MM.1S (cell line): Measurements from ENCODE around the gene TXNDC11.

ENCODE experiments used
- EZH2 ChIP-seq: fragments of 300-600 bp; sonication (generic); optimal IDR thresholded peaks from 2 replicates; pipeline ENCODE3; 2017; ENCODE audit warnings: low read depth, mild to moderate bottlenecking, antibody characterized with exemption, low read length, mixed read lengths
- EZH2phosphoT487 ChIP-seq: fragments of 300-600 bp; sonication (generic); IDR thresholded peaks from 2 replicates; pipeline ENCODE4 v1.6.1; 2018; ENCODE audit warnings: antibody characterized with exemption, low read length
- TF ChIP-seq, protein P1 (sequence below): fragments of 300-600 bp; sonication (generic); IDR thresholded peaks from 2 replicates; pipeline ENCODE4 v1.5.1; 2016; ENCODE audit warnings: antibody characterized with exemption, low read length, mixed read lengths

DNA sequence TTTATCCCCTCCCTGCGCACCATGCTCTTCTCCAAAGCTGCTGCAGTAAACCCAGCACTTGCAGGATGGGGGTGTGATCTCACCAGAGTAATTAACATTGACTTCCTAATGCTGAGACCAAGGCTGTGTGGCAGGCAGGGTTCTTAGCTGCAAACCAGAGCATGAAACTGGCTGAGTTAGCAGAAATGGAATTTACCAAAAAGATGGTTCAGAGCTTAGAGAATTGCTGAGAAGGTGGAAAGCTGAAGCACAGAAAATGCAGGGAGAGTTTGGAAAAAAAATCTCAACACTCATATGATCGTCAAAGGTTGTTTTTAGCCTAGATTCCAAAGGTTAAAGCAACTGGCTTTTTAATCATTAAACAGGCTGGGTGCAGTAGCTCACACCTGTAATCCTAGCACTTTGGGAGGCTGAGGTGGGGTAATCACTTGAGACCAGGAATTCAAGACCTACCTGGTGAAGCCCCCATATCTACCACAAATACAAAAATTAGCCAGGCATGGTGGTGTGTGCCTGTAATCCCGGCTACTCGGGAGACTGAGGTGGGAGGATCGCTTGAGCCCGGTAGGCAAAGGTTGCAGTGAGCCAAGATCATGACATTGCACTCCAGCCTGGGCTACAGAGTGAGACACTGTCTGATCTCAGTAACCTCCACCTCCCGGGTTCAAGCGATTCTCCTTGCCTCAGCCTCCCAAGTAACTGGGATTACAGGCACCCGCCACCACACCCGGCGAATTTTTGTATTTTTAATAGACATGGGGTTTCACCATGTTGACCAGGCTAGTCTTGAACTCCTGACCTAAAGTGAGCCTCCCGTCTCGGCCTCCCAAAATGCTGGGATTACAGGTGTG lies 6.0 kb upstream of the TXNDC11 start:
- TF ChIP-seq, protein P1, sequence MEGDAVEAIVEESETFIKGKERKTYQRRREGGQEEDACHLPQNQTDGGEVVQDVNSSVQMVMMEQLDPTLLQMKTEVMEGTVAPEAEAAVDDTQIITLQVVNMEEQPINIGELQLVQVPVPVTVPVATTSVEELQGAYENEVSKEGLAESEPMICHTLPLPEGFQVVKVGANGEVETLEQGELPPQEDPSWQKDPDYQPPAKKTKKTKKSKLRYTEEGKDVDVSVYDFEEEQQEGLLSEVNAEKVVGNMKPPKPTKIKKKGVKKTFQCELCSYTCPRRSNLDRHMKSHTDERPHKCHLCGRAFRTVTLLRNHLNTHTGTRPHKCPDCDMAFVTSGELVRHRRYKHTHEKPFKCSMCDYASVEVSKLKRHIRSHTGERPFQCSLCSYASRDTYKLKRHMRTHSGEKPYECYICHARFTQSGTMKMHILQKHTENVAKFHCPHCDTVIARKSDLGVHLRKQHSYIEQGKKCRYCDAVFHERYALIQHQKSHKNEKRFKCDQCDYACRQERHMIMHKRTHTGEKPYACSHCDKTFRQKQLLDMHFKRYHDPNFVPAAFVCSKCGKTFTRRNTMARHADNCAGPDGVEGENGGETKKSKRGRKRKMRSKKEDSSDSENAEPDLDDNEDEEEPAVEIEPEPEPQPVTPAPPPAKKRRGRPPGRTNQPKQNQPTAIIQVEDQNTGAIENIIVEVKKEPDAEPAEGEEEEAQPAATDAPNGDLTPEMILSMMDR: no peak
- TF ChIP-seq EZH2: no peak
- TF ChIP-seq EZH2phosphoT487: no peak
